Suprapubic skin (tissue), 4 donors: ENCODE results near the gene SMC3. TPM values are rescaled to one million over a fixed set of nuclear protein-coding genes. Genes with fewer than 3 reads are reported as not detected.

Experiments used
- DNase-seq, 2 donors: peaks; one replicate each; pipeline ENCODE4 v3.0.0-alpha.2; 2019; ENCODE audit warnings: low spot score in 2 of 2
- H3K27ac ChIP-seq: fragments of 200-600 bp; sonication (generic); one replicate; pipeline ENCODE4 v1.5.1; 2019
- H3K27me3 ChIP-seq: fragments of 200-600 bp; sonication (generic); one replicate; pipeline ENCODE4 v1.5.1; 2019
- H3K36me3 ChIP-seq: fragments of 200-600 bp; sonication (generic); one replicate; pipeline ENCODE4 v1.5.1; 2019
- H3K4me1 ChIP-seq: fragments of 200-600 bp; sonication (generic); one replicate; pipeline ENCODE4 v1.5.1; 2019
- H3K4me3 ChIP-seq: fragments of 200-600 bp; sonication (generic); one replicate; pipeline ENCODE4 v1.5.1; 2019; ENCODE audit warnings: mild to moderate bottlenecking
- H3K9me3 ChIP-seq: fragments of 200-600 bp; sonication (generic); one replicate; pipeline ENCODE4 v1.5.1; 2019
- CTCF ChIP-seq, 2 donors: fragments of 200-600 bp in 1 of 2; fragments of 450-650 bp in 1 of 2; sonication (generic) in 1 of 2; IDR thresholded peaks; one replicate each; pipeline ENCODE4 v1.5.1; 2016 to 2019; ENCODE audit warnings: antibody characterized with exemption in 2 of 2, mild to moderate bottlenecking in 1 of 2, moderate library complexity in 1 of 2
- EP300 ChIP-seq: sonication (generic); formaldehyde crosslinking; IDR thresholded peaks from one replicate; pipeline ENCODE4 v1.6.1; 2017; ENCODE audit warnings: antibody characterized with exemption
- POLR2A ChIP-seq, 2 donors: fragments of 450-650 bp; IDR thresholded peaks; one replicate each; pipeline ENCODE4 v1.6.1; 2017; ENCODE audit warnings: antibody characterized with exemption in 2 of 2, mild to moderate bottlenecking in 2 of 2, moderate library complexity in 2 of 2
- POLR2AphosphoS5 ChIP-seq, 3 donors: sonication (generic); formaldehyde crosslinking; IDR thresholded peaks; one replicate each; pipeline ENCODE4 v1.6.1; 2017; ENCODE audit warnings: antibody characterized with exemption in 3 of 3
- WGBS: methylation state at CpG from one replicate; pipeline ENCODE4 v1.1.5; 2018; 5-methylcytosine and 5-hydroxymethylcytosine counted together
- total RNA-seq, 4 donors: library from RNA; depleted of rRNA; stranded (reverse); fragments of >200 nt; gene quantifications; one replicate each; pipeline ENCODE4 v1.1.0, GENCODE V29; 2016

The SMC3 gene
- total RNA-seq, 4 donors from 2014 or later = 18.9 to 33.5 (median 23.3) TPM

- peaks cover 47% of the 10 kb centered on the region for H3K27me3 ChIP-seq
- DNase-seq = no peak
- no peak overlapping the region for H3K4me3 ChIP-seq
- H3K4me1 ChIP-seq = peaks cover 1% of the 10 kb centered on the region
- no peaks in the 10 kb centered on the region for H3K36me3 ChIP-seq
- H3K27ac ChIP-seq = no peak overlapping the region
- 78% methylated on average over 6 of the region's 6 CpGs for WGBS
- TF ChIP-seq POLR2A (IDR thresholded peaks at IDR 0.05) (no peak), CTCF (IDR thresholded peaks at IDR 0.05) (no peak), POLR2AphosphoS5 (IDR thresholded peaks at IDR 0.05) (no peak), EP300 (no peak)
- no peaks in the 10 kb centered on the region for H3K9me3 ChIP-seq
These were observed 82.1 kb downstream of the SMC3 start for GRCh38 chr10:110649347-110650264.

GRCh38 chr10:110650265-110650668, 82.8 kb downstream of the SMC3 start:
- Histone ChIP-seq H3K27me3 (peaks cover 41% of the 10 kb centered on the region), H3K4me1 (no peaks in the 10 kb centered on the region), H3K9me3 (no peaks in the 10 kb centered on the region), H3K4me3 (no peak overlapping the region), H3K36me3 (no peaks in the 10 kb centered on the region), H3K27ac (no peak overlapping the region)
- WGBS = 90% methylated on average over 1 of the region's 1 CpG
- no peak for DNase-seq
- TF ChIP-seq POLR2AphosphoS5 (IDR thresholded peaks at IDR 0.05) (no peak), EP300 (no peak), POLR2A (IDR thresholded peaks at IDR 0.05) (no peak), CTCF (IDR thresholded peaks at IDR 0.05) (no peak)

GRCh38 chr10:110651044-110651958, 83.8 kb downstream of the SMC3 start:
- peaks cover 32% of the 10 kb centered on the region for H3K27me3 ChIP-seq
- TF ChIP-seq POLR2AphosphoS5 (IDR thresholded peaks at IDR 0.05) (no peak), EP300 (no peak), POLR2A (IDR thresholded peaks at IDR 0.05) (no peak), CTCF (IDR thresholded peaks at IDR 0.05) (no peak)
- WGBS = 60% methylated on average over 12 of the region's 12 CpGs

GRCh38 chr10:110652475-110653118, 85.1 kb downstream of the SMC3 start:
- TF ChIP-seq POLR2AphosphoS5 (IDR thresholded peaks at IDR 0.05) (no peak), EP300 (no peak), CTCF (IDR thresholded peaks at IDR 0.05) (no peak), POLR2A (IDR thresholded peaks at IDR 0.05) (no peak)
- H3K4me3 ChIP-seq = no peak overlapping the region
- no peak for DNase-seq
- no peaks in the 10 kb centered on the region for H3K36me3 ChIP-seq
- no peaks in the 10 kb centered on the region for H3K4me1 ChIP-seq
- 79% methylated on average over 6 of the region's 6 CpGs for WGBS
- no peak overlapping the region for H3K27ac ChIP-seq
- H3K9me3 ChIP-seq = no peaks in the 10 kb centered on the region
- H3K27me3 ChIP-seq = peaks cover 19% of the 10 kb centered on the region

More at GRCh38 chr10:110651044-110651958, 83.8 kb downstream of the SMC3 start:
- no peak overlapping the region for H3K27ac ChIP-seq
- H3K9me3 ChIP-seq = no peaks in the 10 kb centered on the region
- DNase-seq = no peak
- H3K4me1 ChIP-seq = no peaks in the 10 kb centered on the region
- H3K36me3 ChIP-seq = no peaks in the 10 kb centered on the region
- H3K4me3 ChIP-seq = no peak overlapping the region

Other genes starting within 250 kb of the SMC3 start
- 10 to 100 TPM in 3 of 4 donors, 1 to 10 TPM in 1; 9.3 to 60.8 (median 31.0) TPM for gene DUSP5, start 69.8 kb upstream of the SMC3 start, total RNA-seq
- gene RBM20, start 76.6 kb downstream of the SMC3 start, total RNA-seq = 10 to 100 TPM in 1 of 4 donors, 1 to 10 TPM in 3; 1.6 to 18.6 (median 3.2) TPM